Endodermal cell (in vitro differentiated cells): ENCODE measurements around the gene COX4I2. TPM values are rescaled to one million over a fixed set of nuclear protein-coding genes. Genes with fewer than 3 reads are reported as not detected.

Experiments
- DNase-seq: peaks from one replicate; pipeline ENCODE4 v3.0.0-alpha.2; 2017
- H3K27ac ChIP-seq: 2 replicates; pipeline ENCODE4 v1.5.1; 2013; ENCODE audit warnings: mild to moderate bottlenecking, low read depth, low read length, moderate library complexity
- H3K27me3 ChIP-seq: 2 replicates; pipeline ENCODE4 v1.6.1; 2013; ENCODE audit warnings: mild to moderate bottlenecking, low read length, moderate library complexity; ENCODE audit not compliant: insufficient read depth, control insufficient read depth, poor library complexity, severe bottlenecking
- H3K36me3 ChIP-seq: 2 replicates; pipeline ENCODE4 v1.7.0; 2013; ENCODE audit warnings: mild to moderate bottlenecking, low read length, moderate library complexity; ENCODE audit not compliant: control insufficient read depth, insufficient read depth
- H3K4me1 ChIP-seq: one replicate; pipeline ENCODE4 v1.7.0; 2013; ENCODE audit warnings: low read length; ENCODE audit not compliant: control insufficient read depth, insufficient read depth
- H3K4me3 ChIP-seq: 2 replicates; pipeline ENCODE4 v1.5.1; 2013; ENCODE audit warnings: mild to moderate bottlenecking, low read length, moderate library complexity
- H3K9ac ChIP-seq: 2 replicates; pipeline ENCODE4 v1.6.1; 2013; ENCODE audit warnings: mild to moderate bottlenecking, low read length, moderate library complexity; ENCODE audit not compliant: poor library complexity, severe bottlenecking; ENCODE audit errors: extremely low read depth
- H3K9me3 ChIP-seq: 2 replicates; pipeline ENCODE4 v1.6.1; 2013; ENCODE audit warnings: mild to moderate bottlenecking, low read length, moderate library complexity; ENCODE audit not compliant: control insufficient read depth
- H3K27ac Mint-ChIP-seq: 2 replicates; pipeline ENCODE4 v1.8.0; 2020; ENCODE audit warnings: mixed read lengths
- H3K27me3 Mint-ChIP-seq: 2 replicates; pipeline ENCODE4 v1.8.0; 2021; ENCODE audit warnings: mild to moderate bottlenecking, mixed read lengths; ENCODE audit not compliant: insufficient read depth
- H3K36me3 Mint-ChIP-seq: 2 replicates; pipeline ENCODE4 v1.8.0; 2020; ENCODE audit warnings: low read depth, mixed read lengths
- H3K4me1 Mint-ChIP-seq: 2 replicates; pipeline ENCODE4 v1.8.0; 2020; ENCODE audit warnings: mixed read lengths
- H3K4me3 Mint-ChIP-seq: 2 replicates; pipeline ENCODE4 v1.8.0; 2020; ENCODE audit warnings: mild to moderate bottlenecking, moderate library complexity, mixed read lengths
- H3K9me3 Mint-ChIP-seq: 2 replicates; pipeline ENCODE4 v1.8.0; 2020; ENCODE audit warnings: mild to moderate bottlenecking, mixed read lengths
- CTCF ChIP-seq: fragments of 200-600 bp; sonication (generic); conservative IDR thresholded peaks from 2 replicates; pipeline ENCODE4 v1.5.0; 2021; ENCODE audit warnings: antibody characterized with exemption, mild to moderate bottlenecking
- WGBS, 2 experiments: methylation state at CpG; one replicate each; pipeline versions ENCODE4 v1.1.5 to v1.1.7; 2013; ENCODE audit warnings: missing lambda C conversion rate in 2 of 2, mixed read lengths in 1 of 2; ENCODE audit not compliant: insufficient coverage in 1 of 2, insufficient read length in 1 of 2; 5-methylcytosine and 5-hydroxymethylcytosine counted together
- microRNA-seq: library from miRNA; unstranded; fragments of <30 nt; microRNA quantifications from one replicate; pipeline ENCODE4 v1.2.0, GENCODE V29; 2020; ENCODE audit warnings: borderline microRNAs expressed
- total RNA-seq, 2 donors: library from RNA; stranded (reverse); fragmentation: NEBNext Ultra II Directional in 1 of 2; extraction: Animal tissue kit (Norgen Biotek cat#: 25700) in 1 of 2; gene quantifications; 2 replicates in 1 of 2; 3 replicates in 1 of 2; pipeline ENCODE4 v1.2.1, GENCODE V29; 2021

The COX4I2 gene
- total RNA-seq, 2 donors from 2014 or later = not detected

GRCh38 chr20:31691646-31692275 is 54.0 kb downstream of the COX4I2 start:
- Histone ChIP-seq H3K27ac (no peak overlapping the region), H3K4me1 (peaks cover 7% of the 10 kb centered on the region), H3K4me3 (no peak overlapping the region), H3K9me3 (no peaks in the 10 kb centered on the region), H3K27me3 (no peaks in the 10 kb centered on the region), H3K36me3 (peaks cover 32% of the 10 kb centered on the region), H3K9ac (no peak overlapping the region)
- Mint-ChIP-seq H3K36me3 (peaks cover 53% of the 10 kb centered on the region), H3K4me3 (no peak overlapping the region), H3K27me3 (no peaks in the 10 kb centered on the region), H3K9me3 (no peaks in the 10 kb centered on the region), H3K4me1 (peaks cover 43% of the 10 kb centered on the region), H3K27ac (peak overlapping the region; percentile 52)
- no peak for DNase-seq
- WGBS, 2 experiments = 67% methylated on average over 1 of the region's 1 CpG; no CpG with 5 or more reads in 1 of the 2 experiments
- no peak for TF ChIP-seq CTCF

GRCh38 chr20:31693402-31693801 is 55.7 kb downstream of the COX4I2 start:
- no peak overlapping the region for H3K9ac ChIP-seq
- no peaks in the 10 kb centered on the region for H3K9me3 ChIP-seq
- no peak overlapping the region for H3K4me3 Mint-ChIP-seq
- H3K4me1 Mint-ChIP-seq = peaks cover 46% of the 10 kb centered on the region
- no peak for DNase-seq
- H3K4me1 ChIP-seq = peaks cover 7% of the 10 kb centered on the region
- peak overlapping the region; percentile 71 for H3K27ac Mint-ChIP-seq
- no peak overlapping the region for H3K27ac ChIP-seq
- no peak for TF ChIP-seq CTCF
- H3K4me3 ChIP-seq = no peak overlapping the region
- no peaks in the 10 kb centered on the region for H3K27me3 Mint-ChIP-seq
- no peaks in the 10 kb centered on the region for H3K9me3 Mint-ChIP-seq
- H3K36me3 Mint-ChIP-seq = peaks cover 49% of the 10 kb centered on the region
- WGBS, 2 experiments = 83 to 90% methylated on average over 1 to 6 of the region's 6 CpGs
- peaks cover 27% of the 10 kb centered on the region for H3K36me3 ChIP-seq
- H3K27me3 ChIP-seq = no peaks in the 10 kb centered on the region

- peak; percentile 76 for DNase-seq
- H3K27ac Mint-ChIP-seq = peak overlapping the region; percentile 18
- no peaks in the 10 kb centered on the region for H3K27me3 ChIP-seq
- peaks cover 48% of the 10 kb centered on the region for H3K36me3 Mint-ChIP-seq
- H3K9me3 ChIP-seq = no peaks in the 10 kb centered on the region
- H3K27ac ChIP-seq = no peak overlapping the region
- no peaks in the 10 kb centered on the region for H3K27me3 Mint-ChIP-seq
- H3K4me1 Mint-ChIP-seq = peaks cover 53% of the 10 kb centered on the region
- H3K4me3 ChIP-seq = no peak overlapping the region
- H3K36me3 ChIP-seq = peaks cover 21% of the 10 kb centered on the region
- no peak overlapping the region for H3K9ac ChIP-seq
- peaks cover 7% of the 10 kb centered on the region for H3K4me1 ChIP-seq
- peak overlapping the region; percentile 22 for H3K4me3 Mint-ChIP-seq
- TF ChIP-seq CTCF = no peak
- no peaks in the 10 kb centered on the region for H3K9me3 Mint-ChIP-seq
- WGBS, 2 experiments = 47% methylated on average over 4 of the region's 4 CpGs; no CpG with 5 or more reads in 1 of the 2 experiments
Measured at GRCh38 chr20:31693987-31694661, 56.4 kb downstream of the COX4I2 start.

Small RNA genes lying within 50 kb of the gene (microRNA-seq; reads per million reads assigned to microRNA genes)
- not detected for gene MIR3193

Other genes starting within 250 kb of the COX4I2 start
- not detected for gene DEFB119, start 247.3 kb upstream of the COX4I2 start, total RNA-seq
- not detected for gene DEFB121, start 231.7 kb upstream of the COX4I2 start, total RNA-seq
- gene DEFB123, start 197.3 kb upstream of the COX4I2 start, total RNA-seq = not detected
- gene DEFB124, start 162.8 kb upstream of the COX4I2 start, total RNA-seq = not detected
- not detected for gene REM1, start 162.6 kb upstream of the COX4I2 start, total RNA-seq
- gene HM13, start 123.5 kb upstream of the COX4I2 start, total RNA-seq = 100 to 1,000 TPM; 120 to 206 TPM
- gene ID1, start 32.6 kb upstream of the COX4I2 start, total RNA-seq = 100 to 1,000 TPM; 380 to 447 TPM
- gene BCL2L1, start 85.0 kb downstream of the COX4I2 start, total RNA-seq = 10 to 100 TPM; 60.3 to 89.5 TPM
- 100 to 1,000 TPM; 108 to 118 TPM for gene TPX2, start 101.4 kb downstream of the COX4I2 start, total RNA-seq
- gene MYLK2, start 181.4 kb downstream of the COX4I2 start, total RNA-seq = under 1 TPM; 0.20 to 0.29 TPM
- gene FOXS1, start 207.7 kb downstream of the COX4I2 start, total RNA-seq = not detected
- 1 to 10 TPM; 3.8 to 7.2 TPM for gene DUSP15, start 232.6 kb downstream of the COX4I2 start, total RNA-seq
- under 1 TPM; 0.29 to 0.51 TPM for gene TTLL9, start 232.7 kb downstream of the COX4I2 start, total RNA-seq